Loucy (cell line): ENCODE results near the gene HLA-B.

Source experiments
- H2AFZ ChIP-seq: fragments of 200-600 bp; sonication (generic); 2 replicates; pipeline ENCODE4 v1.6.0; 2016; ENCODE audit warnings: antibody characterized with exemption, mild to moderate bottlenecking, low read length, moderate library complexity
- H3F3A ChIP-seq: fragments of 200-600 bp; 2 replicates; pipeline ENCODE4 v1.6.0; 2016; ENCODE audit warnings: antibody characterized with exemption, low read depth, mild to moderate bottlenecking
- H3K27me3 ChIP-seq: fragments of 200-600 bp; sonication (generic); 2 replicates; pipeline ENCODE4 v1.6.1; 2014; ENCODE audit warnings: low read length, mild to moderate bottlenecking; ENCODE audit not compliant: insufficient read depth, poor library complexity, severe bottlenecking
- H3K36me3 ChIP-seq: fragments of 200-600 bp; sonication (generic); 2 replicates; pipeline ENCODE4 v1.6.1; 2016; ENCODE audit warnings: low read length; ENCODE audit not compliant: insufficient read depth
- H3K4me1 ChIP-seq: fragments of 200-600 bp; sonication (generic); 2 replicates; pipeline ENCODE4 v1.5.1; 2014; ENCODE audit warnings: low read length, mild to moderate bottlenecking; ENCODE audit not compliant: insufficient read depth, poor library complexity, severe bottlenecking
- H3K4me2 ChIP-seq: fragments of 200-600 bp; sonication (generic); 2 replicates; pipeline ENCODE4 v1.6.0; 2014; ENCODE audit warnings: antibody characterized with exemption, low read length, low read depth, mild to moderate bottlenecking; ENCODE audit not compliant: poor library complexity, severe bottlenecking
- H3K4me3 ChIP-seq: fragments of 200-600 bp; sonication (generic); 2 replicates; pipeline ENCODE4 v1.5.1; 2014; ENCODE audit warnings: low read length, mild to moderate bottlenecking, mixed read lengths; ENCODE audit not compliant: poor library complexity, severe bottlenecking
- H3K79me2 ChIP-seq: fragments of 200-600 bp; sonication (generic); 2 replicates; pipeline ENCODE4 v1.6.1; 2014; ENCODE audit warnings: low read length; ENCODE audit not compliant: insufficient read depth
- H3K9ac ChIP-seq: fragments of 200-600 bp; sonication (generic); 2 replicates; pipeline ENCODE4 v1.6.0; 2014; ENCODE audit warnings: mild to moderate bottlenecking, low read depth, low read length, moderate library complexity; ENCODE audit not compliant: poor library complexity, severe bottlenecking
- H3K9me2 ChIP-seq: fragments of 200-600 bp; sonication (generic); replicated peaks from 2 replicates; pipeline ENCODE4 v1.6.1; 2016; ENCODE audit warnings: low read depth, low read length, mixed read lengths
- H3K9me3 ChIP-seq: fragments of 200-600 bp; sonication (generic); 2 replicates; pipeline ENCODE4 v1.6.1; 2014; ENCODE audit warnings: mild to moderate bottlenecking, antibody characterized with exemption, low read length, low read depth; ENCODE audit not compliant: insufficient read depth
- H4K20me1 ChIP-seq: fragments of 200-600 bp; sonication (generic); 2 replicates; pipeline ENCODE4 v1.6.0; 2014; ENCODE audit warnings: antibody characterized with exemption, low read length, mild to moderate bottlenecking; ENCODE audit not compliant: insufficient read depth, poor library complexity, severe bottlenecking
- CTCF ChIP-seq: fragments of 200-600 bp; sonication (generic); conservative IDR thresholded peaks from 2 replicates; pipeline ENCODE4 v1.5.1; 2014; ENCODE audit warnings: mild to moderate bottlenecking, antibody characterized with exemption, low read length
- EZH2phosphoT487 ChIP-seq: fragments of 200-600 bp; IDR thresholded peaks from 2 replicates; pipeline ENCODE4 v1.6.1; 2018; ENCODE audit warnings: antibody characterized with exemption, mild to moderate bottlenecking, moderate library complexity, borderline replicate concordance

HLA-B gene

DNA sequence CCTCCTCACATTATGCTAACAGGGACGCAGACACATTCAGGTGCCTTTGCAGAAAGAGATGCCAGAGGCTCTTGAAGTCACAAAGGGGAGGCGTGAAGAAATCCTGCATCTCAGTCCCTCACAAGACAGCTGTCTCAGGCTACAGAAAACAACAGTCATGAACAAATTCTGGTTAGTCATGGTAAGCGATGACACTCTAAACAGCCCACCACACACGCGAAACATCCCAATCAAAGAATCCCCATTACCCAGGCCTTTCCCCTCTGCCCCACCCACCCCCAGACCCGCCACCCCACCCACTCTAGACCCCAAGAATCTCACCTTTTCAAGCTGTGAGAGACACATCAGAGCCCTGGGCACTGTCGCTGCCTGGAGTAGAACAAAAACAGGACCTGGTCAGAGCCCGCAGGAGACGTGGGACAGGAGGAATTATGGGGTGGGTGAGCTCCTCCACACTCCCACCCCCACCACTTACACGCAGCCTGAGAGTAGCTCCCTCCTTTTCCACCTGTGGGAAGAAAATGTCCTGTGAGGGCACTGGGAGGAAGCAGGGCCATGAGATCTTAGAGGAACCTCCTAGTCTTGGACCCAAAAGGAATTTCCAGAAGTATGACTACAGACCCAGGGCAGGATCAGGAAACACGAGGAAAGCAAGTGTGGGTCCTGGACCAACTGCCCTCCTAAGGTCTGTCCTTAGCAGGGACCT, 2.7 kb downstream of the HLA-B start:
- Histone ChIP-seq H3K4me1 (peaks cover 38% of the 10 kb centered on the region), H3K27me3 (peaks cover 6% of the 10 kb centered on the region), H2AFZ (no peak overlapping the region), H3K79me2 (peaks cover 46% of the 10 kb centered on the region), H3F3A (peaks cover 3% of the 10 kb centered on the region; the same call in 1 of the 2 replicates), H3K4me3 (peak overlapping the region; percentile 87), H3K36me3 (peaks cover 22% of the 10 kb centered on the region; the same call in 1 of the 2 replicates), H4K20me1 (peaks cover 33% of the 10 kb centered on the region), H3K9ac (peak overlapping the region; percentile 96), H3K4me2 (peak overlapping the region; percentile 93), H3K9me3 (no peaks in the 10 kb centered on the region), H3K9me2 (no peaks in the 10 kb centered on the region)
- no peak for TF ChIP-seq EZH2phosphoT487
- TF ChIP-seq CTCF: no peak

GRCh38 chr6:31353384-31353945, 3.5 kb downstream of the HLA-B start:
- no peaks in the 10 kb centered on the region for H3K9me2 ChIP-seq
- TF ChIP-seq EZH2phosphoT487: no peak
- no peak for TF ChIP-seq CTCF
- peaks cover 35% of the 10 kb centered on the region for H3K4me1 ChIP-seq
- H3K27me3 ChIP-seq: peaks cover 6% of the 10 kb centered on the region
- peaks cover 33% of the 10 kb centered on the region for H4K20me1 ChIP-seq
- H3K4me2 ChIP-seq: peak overlapping the region; percentile 93
- no peaks in the 10 kb centered on the region for H3K9me3 ChIP-seq
- peaks cover 3% of the 10 kb centered on the region; the same call in 1 of the 2 replicates for H3F3A ChIP-seq
- peaks cover 46% of the 10 kb centered on the region for H3K79me2 ChIP-seq
- H2AFZ ChIP-seq: no peak overlapping the region
- no peak overlapping the region for H3K9ac ChIP-seq
- peak overlapping the region; percentile 87 for H3K4me3 ChIP-seq
- H3K36me3 ChIP-seq: peaks cover 22% of the 10 kb centered on the region; the same call in 1 of the 2 replicates

- Histone ChIP-seq H3K9me3 (no peaks in the 10 kb centered on the region), H3F3A (peaks cover 3% of the 10 kb centered on the region; the same call in 1 of the 2 replicates), H3K79me2 (peaks cover 43% of the 10 kb centered on the region), H3K4me1 (peaks cover 28% of the 10 kb centered on the region), H3K4me2 (peak overlapping the region; percentile 93), H4K20me1 (peaks cover 33% of the 10 kb centered on the region), H3K4me3 (no peak overlapping the region), H2AFZ (no peak overlapping the region), H3K36me3 (peaks cover 22% of the 10 kb centered on the region; the same call in 1 of the 2 replicates), H3K27me3 (peaks cover 6% of the 10 kb centered on the region), H3K9me2 (no peaks in the 10 kb centered on the region), H3K9ac (no peak overlapping the region)
- TF ChIP-seq EZH2phosphoT487: no peak
Measured at GRCh38 chr6:31352683-31353383, 4.1 kb downstream of the HLA-B start.
